GM23248 (cell line): Measurements from ENCODE around the gene PRELP.

ENCODE experiments used
- EZH2 ChIP-seq: fragments of 200-600 bp; sonication (generic); IDR thresholded peaks from 2 replicates; pipeline ENCODE4 v1.6.1; 2018; ENCODE audit warnings: antibody characterized with exemption, mild to moderate bottlenecking; ENCODE audit not compliant: insufficient read depth, poor library complexity, severe bottlenecking
- EZH2phosphoT487 ChIP-seq: fragments of 200-600 bp; sonication (generic); IDR thresholded peaks from 2 replicates; pipeline ENCODE4 v1.6.1; 2018; ENCODE audit warnings: antibody characterized with exemption, moderate library complexity, mild to moderate bottlenecking, low read depth; ENCODE audit not compliant: insufficient read depth

- TF ChIP-seq EZH2 (no peak), EZH2phosphoT487 (no peak)
These were observed 50.1 kb downstream of the PRELP start for GRCh38 chr1:203525685-203526084.
